Measurements from ENCODE around the gene NOC4L.
"Not testable (repeated sequence)": the region's sequence is repeated elsewhere in the genome, so short reads cannot be mapped to it uniquely, and the experiment has no call there.

NOC4L gene

GRCh38 chr12:132144810-132145168 lies 532 bp downstream of the NOC4L start:
- no peak for DNase-seq

GRCh38 chr12:132145334-132145733 lies 1.1 kb downstream of the NOC4L start:
- no peak for DNase-seq

GRCh38 chr12:132146098-132146497 lies 1.8 kb downstream of the NOC4L start:
- no peak for DNase-seq

- DNase-seq: no peak
Measured at GRCh38 chr12:132146772-132147422, 2.6 kb downstream of the NOC4L start.

DNA sequence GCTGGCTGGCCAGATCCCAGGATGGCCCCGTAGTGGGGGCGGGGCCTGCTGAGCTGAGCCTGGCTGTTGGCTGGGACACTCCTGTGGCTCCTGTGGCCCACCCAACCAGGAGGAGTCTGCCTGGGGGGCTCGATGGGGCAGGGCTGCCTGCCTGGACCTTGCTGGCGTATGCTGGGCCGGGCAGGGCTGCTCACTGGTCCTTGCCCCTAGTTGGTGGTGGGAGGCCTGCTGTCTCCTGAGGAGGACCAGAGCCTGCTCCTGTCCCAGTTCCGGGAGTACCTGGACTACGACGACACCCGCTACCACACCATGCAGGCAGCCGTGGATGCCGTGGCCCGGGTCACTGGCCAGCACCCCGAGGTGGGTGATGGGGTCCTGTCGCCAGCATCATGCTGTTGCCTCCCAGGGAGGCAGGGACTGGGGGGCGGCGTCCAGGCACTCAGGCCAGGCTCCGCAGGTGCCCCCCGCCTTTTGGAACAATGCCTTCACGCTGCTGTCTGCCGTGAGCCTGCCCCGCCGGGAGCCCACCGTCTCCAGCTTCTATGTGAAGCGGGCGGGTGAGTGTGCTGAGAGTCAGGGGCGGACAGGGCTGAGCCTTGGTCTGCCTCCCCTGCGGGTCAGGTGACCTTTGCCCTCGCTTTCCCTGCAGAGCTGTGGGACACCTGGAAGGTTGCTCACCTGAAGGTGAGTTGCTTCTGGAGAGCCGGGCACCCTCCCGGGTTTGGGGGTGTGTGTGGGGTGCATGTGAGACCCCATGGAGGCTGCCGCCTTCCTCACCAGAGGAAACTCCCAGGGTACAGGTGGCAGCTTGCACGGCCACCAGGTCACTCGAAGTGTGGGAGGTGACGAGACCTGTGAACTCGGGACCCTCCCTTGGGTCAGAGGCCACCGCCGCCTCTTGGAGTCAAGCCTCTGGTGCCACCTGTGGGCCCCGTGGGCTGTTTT lies 3.4 kb downstream of the NOC4L start:
- DNase-seq: no peak

- DNase-seq: no peak
Measured at GRCh38 chr12:132148368-132149045, 4.2 kb downstream of the NOC4L start.

DNA sequence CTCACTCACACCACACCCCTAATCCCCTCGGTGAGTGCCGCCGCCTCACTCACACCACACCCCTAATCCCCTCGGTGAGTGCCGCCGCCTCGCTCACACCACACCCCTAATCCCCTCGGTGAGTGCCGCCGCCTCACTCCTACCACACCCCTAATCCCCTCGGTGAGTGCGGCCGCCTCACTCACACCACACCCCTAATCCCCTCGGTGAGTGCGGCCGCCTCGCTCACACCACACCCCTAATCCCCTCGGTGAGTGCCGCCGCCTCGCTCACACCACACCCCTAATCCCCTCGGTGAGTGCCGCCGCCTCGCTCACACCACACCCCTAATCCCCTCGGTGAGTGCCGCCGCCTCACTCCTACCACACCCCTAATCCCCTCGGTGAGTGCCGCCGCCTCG lies 5.3 kb downstream of the NOC4L start:
- DNase-seq: not testable (repeated sequence)

DNA sequence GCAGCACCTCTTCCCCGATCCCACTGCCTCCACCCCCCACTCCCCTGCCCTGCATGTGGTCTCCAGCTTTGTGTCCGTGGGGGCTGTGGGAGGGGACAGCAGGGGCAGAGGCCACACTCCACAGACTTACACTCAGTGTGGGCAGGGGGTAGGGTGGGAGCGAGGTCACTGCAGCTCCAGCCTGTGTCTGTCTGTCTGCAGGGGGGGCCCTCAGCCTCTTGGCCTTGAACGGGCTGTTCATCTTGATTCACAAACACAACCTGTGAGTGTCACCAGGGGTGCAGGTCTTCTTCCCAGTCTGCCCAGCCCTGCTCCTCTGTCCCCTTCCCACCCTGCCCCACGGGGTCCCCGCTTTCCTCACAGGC lies 6.5 kb downstream of the NOC4L start:
- DNase-seq: no peak

DNA sequence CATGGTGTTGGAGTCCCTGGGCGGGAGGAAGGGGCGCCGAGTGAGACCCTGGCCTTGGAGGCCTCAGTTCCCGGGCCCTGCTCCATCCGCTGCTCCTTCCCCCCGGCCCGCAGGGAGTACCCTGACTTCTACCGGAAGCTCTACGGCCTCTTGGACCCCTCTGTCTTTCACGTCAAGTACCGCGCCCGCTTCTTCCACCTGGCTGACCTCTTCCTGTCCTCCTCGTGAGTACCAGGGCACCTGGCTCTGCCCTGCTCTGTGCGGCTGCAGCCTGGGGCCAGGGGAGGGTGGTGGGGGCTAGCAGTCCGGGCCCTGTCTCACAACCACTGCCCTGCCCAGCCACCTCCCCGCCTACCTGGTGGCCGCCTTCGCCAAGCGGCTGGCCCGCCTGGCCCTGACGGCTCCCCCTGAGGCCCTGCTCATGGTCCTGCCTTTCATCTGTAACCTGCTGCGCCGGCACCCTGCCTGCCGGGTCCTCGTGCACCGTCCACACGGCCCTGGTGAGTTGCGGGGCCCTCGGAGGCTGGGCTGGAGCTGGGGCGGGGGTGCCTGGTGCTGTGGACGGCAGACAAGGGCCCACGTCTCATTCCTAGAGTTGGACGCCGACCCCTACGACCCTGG lies 7.0 kb downstream of the NOC4L start:
- DNase-seq: no peak

GRCh38 chr12:132151766-132152410 lies 7.6 kb downstream of the NOC4L start:
- no peak for DNase-seq

GRCh38 chr12:132152411-132152821 lies 8.2 kb downstream of the NOC4L start:
- DNase-seq: no peak

- no peak for DNase-seq
Measured at GRCh38 chr12:132152953-132153352, 8.7 kb downstream of the NOC4L start.

DNA sequence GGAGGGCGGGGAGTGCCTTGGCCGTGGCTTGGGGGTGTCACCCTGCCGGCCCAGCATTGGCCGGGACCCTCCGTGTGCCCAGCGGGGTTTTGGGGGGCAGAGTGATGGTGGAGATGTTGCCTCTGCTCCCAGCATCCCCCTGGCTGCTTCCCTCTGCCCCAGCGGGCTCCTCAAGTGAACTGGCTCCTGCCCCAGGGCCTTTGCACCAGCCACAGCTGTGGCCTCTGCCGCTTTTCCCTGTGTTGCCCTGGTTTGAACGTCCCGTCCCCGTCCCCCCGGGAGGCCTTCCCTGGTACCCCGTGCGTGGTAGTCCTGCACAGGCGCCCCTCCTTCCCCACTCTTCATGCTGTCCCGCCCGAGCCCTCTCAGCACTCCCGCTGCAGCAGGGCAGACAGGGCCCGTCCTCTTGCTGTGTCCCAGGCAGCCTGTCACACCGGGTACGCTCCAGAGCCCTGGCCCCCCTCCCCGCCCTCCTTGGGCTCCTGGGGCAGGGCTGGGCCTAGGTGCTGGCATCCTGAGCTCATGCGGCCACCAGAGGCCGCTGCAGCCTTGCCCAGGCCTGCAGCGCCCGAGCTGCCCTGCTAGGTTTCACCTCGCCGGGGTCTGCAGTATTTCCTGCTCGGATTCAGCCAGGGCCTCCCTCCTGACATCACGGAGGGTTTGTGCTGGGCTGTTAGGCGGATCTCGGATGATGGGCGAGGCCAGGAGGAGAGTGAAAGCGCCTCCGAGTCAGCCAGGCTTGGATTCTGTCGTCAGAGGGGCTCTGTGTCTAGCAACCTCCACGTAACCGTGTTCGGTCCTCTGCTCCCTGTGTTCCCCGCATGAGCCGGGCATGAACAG lies 9.5 kb downstream of the NOC4L start:
- DNase-seq: peak; percentile 77

GRCh38 chr12:132154341-132154761 lies 10.1 kb downstream of the NOC4L start:
- DNase-seq: no peak

GRCh38 chr12:132154941-132155770 lies 10.9 kb downstream of the NOC4L start:
- no peak for DNase-seq

DNA sequence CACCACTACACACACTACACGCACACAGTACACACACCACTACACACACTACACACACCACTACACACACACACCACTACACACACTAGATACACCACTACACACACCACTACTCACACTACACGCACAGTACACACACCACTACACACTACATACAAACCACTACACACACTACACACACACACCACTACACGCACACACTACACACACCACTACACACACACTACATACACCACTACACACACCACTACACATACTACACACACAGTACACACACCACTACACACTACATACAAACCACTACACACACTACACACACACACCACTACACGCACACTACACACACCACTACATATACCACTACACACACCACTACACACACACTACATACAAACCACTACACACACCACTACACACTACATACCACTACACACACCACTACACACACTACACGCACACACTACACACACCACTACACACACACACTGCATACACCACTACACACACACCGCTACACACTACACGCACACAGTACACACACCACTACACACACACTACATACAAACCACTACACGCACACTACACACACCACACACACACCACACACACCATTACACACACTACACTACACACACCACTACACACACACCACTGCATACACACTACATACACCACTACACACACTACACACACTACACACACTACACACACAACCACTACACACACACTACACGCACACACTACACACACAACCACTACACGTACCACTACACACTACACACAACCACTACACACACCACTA lies 11.7 kb downstream of the NOC4L start:
- DNase-seq: no peak

- no peak for DNase-seq
Measured at GRCh38 chr12:132156573-132157325, 12.5 kb downstream of the NOC4L start.

DNA sequence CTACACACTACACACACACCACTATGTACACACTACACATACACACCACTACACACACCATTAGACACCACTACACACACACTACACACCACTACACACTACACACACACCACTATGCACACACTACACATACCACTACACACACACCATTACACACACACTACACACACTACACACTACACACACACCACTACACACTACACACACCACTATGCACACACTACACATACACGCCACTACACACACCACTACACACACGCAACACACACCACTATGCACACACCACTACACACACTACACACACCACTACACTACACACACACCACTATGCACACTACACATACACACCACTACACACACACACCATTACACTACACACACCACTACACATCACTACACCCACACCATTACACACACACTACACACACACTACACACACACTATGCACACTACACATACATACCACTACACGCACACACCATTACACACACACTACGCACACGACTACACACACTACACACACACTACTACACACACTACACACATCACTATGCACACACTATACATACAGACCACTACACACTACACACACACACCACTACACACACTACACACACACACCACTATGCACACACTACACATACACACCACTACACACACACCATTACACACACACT lies 13.6 kb downstream of the NOC4L start:
- DNase-seq: no peak

All from SHP77 treated with DMSO at 0.1 percent for 48 hours (cell line).